HK-2 (cell line): ENCODE measurements around the gene HDC.

Experiments used
- DNase-seq: peaks from one replicate; pipeline ENCODE4 v3.0.0-alpha.2; 2018; ENCODE audit not compliant: unreplicated experiment

Gene HDC

DNA sequence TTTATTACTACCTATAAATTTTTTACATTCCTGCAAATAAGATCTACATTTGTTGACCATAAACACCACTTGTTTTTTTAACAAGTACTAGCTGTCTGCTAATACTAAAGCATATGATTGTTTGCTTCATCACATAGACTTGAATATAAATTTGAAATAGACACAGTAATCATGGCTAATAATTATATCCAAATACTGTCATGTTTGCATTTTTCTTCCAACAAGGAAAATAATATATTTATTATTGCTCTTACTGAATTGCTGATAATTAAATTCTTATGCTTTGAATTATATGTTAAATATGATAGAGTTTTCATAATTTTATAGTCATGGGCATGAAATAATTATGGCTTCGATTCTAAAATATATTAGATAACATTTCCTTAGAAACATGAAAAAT is 40.5 kb downstream of the HDC start:
- DNase-seq = no peak

DNA sequence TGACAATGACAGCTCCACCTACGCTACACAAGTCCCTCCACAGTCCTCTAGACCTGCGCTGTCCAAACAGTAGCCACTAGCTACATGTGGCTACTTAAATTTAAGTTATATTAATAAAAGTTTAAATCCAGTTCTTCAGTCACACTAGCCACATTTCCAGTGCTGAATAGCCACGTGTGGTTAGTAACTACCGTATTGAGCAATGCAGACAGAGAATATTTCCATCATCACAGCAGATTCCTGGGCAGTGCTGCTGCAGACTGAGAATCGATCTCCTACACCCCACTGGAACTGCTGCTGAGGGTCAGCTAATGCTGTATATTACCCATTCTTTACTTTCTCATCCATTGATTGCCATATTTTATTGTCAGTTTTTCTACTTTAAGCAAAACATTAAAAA is 40.9 kb downstream of the HDC start:
- no peak for DNase-seq

DNA sequence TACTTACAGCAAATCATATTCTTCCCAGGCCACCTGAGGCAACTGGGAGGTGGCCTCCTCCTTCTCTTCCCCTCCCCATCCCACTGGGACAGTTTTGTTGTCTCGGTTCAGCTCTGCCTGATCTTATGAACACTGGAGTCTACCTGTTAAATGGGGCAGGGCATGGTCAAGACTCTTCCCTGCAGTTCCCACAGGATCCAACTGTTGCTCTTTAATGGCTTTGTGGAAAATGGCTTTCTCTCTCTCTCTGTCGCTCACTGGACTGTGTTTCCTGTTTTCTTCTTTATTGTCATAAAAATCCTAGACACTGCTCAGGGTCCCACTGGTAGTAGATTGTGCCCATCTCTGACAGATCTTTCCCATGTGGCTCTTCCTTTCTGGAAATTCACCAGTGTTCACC is 43.3 kb downstream of the HDC start:
- no peak for DNase-seq

DNA sequence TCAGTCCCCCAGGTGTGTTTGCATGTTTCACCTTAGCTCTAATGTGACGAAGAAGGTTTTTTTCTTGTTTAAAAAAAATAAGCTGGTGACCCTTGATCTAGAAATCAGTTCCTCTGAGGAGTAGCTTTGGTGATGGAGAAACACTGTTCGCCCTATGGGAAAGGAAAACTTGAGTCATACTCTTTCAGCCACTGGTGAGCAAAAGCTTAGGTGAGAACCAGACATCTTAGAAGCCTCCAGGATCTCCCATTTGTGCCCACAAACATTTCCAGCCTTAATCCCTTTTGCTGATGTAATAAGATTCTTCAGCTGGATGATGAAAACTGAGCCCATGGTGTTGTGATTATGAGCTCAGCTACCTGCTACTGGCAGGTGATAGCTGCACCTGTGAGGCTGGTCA is 45.7 kb downstream of the HDC start:
- DNase-seq = no peak

DNA sequence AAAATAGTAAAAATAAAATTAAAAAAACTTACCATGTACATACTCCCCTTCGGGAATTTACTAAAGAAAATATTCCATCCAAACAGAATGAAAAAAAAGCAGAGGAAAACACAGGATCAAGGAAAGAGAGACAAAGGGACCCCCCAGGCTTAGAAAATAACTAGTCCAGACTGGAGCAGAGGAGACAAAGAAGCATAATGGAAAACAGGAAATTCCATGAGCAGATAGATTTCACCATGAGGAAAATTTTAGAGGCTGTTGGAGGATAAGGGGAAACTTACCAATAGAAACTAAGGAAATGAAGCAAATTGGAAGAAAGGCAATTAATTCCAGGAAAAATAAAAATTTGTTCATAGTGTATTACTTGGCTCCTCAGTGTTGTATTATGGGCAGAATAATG is 46.8 kb downstream of the HDC start:
- DNase-seq = no peak

DNA sequence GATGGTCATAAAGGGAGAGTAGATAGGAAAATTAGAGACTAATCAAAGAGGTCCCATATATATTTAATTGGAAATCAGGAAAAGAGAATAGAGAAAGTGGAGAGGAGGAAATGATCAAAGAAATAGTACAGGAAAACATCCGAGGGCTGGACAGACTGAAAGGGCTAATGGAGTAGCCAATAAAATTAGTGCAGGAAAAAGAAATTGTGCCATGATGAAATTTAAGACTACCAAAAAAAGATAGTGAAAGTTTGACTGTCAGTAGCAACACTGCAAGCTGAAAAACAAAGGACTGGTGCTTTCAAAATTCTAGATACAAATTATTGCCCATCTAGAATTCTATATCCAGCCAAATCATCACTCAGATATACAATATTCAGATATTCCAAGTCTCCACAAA is 47.2 kb downstream of the HDC start:
- DNase-seq = no peak

DNA sequence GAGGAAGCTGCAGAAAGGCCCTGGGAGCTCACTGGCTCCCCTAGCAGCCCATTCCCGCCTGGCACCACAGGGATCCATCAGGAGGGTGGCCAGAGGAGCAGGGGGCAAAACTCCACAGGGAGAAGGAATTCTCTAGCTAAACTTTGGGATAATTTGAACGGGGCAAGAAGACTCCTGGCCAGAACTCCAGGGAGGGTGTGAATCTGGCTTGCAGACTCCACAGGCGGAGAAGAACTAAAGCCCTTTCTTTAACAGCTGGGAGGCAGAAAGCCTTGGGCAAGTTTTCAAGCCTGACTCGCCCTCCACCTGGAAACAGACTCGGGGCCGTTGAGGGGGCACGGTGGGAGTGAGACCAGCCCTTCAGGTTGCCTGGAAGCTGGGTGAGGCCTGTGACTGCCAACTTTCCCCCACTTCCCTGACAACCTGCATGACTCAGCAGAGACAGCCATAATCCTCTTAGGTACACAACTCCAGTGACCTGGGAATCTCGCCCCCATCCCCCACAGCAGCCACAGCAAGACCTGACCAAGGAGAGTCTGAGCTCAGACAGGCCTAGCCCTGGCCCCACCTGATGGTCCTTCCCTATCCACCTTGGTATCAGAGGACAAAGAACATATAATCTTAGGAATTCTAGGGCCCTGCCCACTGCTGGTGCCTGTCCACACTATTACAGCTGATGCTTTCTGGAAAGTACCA is 54.9 kb downstream of the HDC start:
- peak; percentile 19 for DNase-seq

DNA sequence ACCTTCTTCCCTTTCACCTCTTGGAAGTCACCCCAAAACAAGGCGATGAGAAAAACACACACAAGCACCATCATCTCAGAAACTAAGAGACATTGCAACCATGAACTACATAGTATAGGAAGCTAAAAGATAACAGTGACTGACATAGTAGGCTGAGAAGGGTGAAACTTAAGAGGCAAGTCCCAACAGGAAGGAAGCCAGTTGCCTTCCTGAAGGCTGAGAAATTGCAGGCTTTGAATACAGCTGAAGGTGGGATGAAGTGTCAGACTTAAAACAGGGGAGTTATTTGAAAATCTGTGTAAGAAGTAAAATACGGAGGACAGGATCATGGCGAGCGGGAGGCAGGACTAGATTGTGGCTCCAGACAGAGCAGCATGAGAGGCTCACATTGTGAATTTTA is 55.7 kb downstream of the HDC start:
- DNase-seq = no peak

DNA sequence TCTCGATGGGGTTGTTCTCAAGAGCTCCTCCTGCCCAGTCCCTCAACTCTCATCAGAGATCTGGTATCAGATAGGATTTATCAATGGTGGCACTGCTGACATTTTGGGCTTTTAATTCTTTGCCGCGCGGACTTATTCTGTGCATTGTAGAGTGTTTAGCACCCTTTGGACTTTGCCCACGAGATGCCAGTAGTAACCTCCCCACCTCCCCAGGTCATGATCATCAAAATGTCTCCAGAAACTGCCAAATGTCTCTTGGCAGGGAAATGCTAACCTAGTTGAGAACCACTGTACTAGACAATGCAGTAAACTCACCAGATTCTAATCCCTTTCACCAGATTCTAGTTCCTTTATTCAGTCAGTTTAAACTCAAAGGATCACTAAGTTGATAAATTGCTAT is 59.5 kb downstream of the HDC start:
- DNase-seq = no peak

DNA sequence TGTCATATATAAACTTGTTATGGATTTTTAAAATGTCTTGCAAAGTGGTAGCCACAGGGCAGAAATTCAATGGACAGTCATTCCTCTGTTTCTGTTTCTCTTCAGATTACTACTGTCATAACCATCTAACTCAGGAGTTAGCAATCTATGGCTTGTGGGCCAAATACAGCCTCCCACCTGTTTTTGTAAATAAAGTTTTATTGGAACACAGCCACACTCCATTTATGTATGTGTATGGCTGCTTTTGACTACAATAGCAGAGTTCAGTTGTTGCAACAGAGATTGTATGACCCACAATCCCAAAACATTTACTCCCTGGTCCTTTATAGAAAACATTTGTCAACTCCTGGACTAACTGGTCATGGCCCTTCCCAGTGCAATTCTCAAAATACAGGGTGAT is 63.5 kb downstream of the HDC start:
- no peak for DNase-seq

DNA sequence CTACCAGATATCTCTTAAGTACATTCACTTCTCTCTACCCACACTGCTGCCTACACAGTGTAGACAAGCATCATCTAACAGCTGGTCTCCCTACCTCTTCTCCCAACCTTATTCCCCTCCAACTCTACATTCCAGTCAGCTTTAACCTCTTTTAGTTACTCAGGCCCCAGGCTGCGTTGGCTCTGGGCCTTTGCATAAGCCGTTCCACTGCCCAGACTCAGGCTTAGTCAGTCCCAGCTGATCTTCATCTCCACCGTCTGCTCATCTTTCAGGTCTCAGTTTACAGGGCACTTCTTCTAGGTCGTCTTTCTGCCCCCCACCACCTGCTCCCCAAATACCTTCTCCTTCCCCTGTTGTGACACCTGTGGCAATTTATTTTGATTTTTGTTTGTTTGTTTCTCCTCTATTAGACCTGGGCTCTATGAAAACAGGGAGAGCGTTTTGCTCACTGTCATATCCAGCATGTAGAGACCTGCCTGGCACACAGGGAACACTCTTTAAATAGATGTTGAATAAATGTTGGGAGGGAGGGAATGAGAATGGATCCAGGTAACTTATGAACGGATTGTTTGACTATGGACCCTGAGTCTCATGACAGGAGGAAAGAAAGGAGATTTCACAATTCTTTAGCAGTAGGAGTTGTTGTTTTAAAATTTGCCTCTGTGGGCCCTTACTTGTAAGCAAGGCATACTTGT is 72.5 kb downstream of the HDC start:
- DNase-seq = no peak

DNA sequence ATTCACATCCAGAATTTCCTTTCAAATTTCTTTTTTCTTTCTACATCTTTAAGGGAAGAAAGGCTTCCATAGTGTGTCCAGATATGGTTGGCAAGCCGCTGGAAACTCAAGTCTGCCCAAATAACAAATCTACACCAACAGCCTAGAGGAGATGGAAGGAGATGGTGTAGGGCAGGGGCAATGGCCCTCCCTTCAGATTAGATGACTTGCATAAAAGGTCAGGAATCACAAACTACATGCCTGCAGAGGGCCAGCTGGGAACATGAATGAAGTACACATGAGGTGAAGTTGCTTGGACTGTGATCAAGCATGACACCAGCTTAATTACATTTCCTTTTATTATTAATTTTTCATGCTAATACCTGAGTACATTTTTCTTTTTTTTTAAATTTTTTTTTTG is 73.4 kb downstream of the HDC start:
- no peak for DNase-seq
